ENCODE results near the gene CASP9.

Gene CASP9

GRCh38 chr1:15543589-15544568 is 19.9 kb upstream of the CASP9 start:
- Histone ChIP-seq H3K4me1 (ENCODE audit: insufficient read depth, low read length) (no peaks in the 10 kb centered on the region), H3K4me3 (ENCODE audit: low read depth in 1 of 2, low read length in 2 of 2) (no peak overlapping the region), H3K27ac (ENCODE audit: low read depth, low read length) (no peak overlapping the region), H3K9ac (ENCODE audit: low read length) (no peak overlapping the region), H3K9me3 (ENCODE audit: low read length) (no peaks in the 10 kb centered on the region), H3K27me3 (ENCODE audit: control insufficient read depth in 1 of 2, insufficient read depth in 2 of 2, low read length in 2 of 2) (no peaks in the 10 kb centered on the region), H3K36me3 (ENCODE audit: insufficient read depth, low read length) (peaks cover 60% of the 10 kb centered on the region)

GRCh38 chr1:15543251-15543588 is 19.2 kb upstream of the CASP9 start:
- H3K27ac ChIP-seq (ENCODE audit: low read depth, low read length): no peak overlapping the region
- no peaks in the 10 kb centered on the region for H3K27me3 ChIP-seq (ENCODE audit: control insufficient read depth in 1 of 2, insufficient read depth in 2 of 2, low read length in 2 of 2)
- H3K9ac ChIP-seq (ENCODE audit: low read length): no peak overlapping the region
- peaks cover 64% of the 10 kb centered on the region for H3K36me3 ChIP-seq (ENCODE audit: insufficient read depth, low read length)
- H3K9me3 ChIP-seq (ENCODE audit: low read length): no peaks in the 10 kb centered on the region
- H3K4me1 ChIP-seq (ENCODE audit: insufficient read depth, low read length): no peaks in the 10 kb centered on the region
- H3K4me3 ChIP-seq (ENCODE audit: low read depth in 1 of 2, low read length in 2 of 2): no peak overlapping the region

DNA sequence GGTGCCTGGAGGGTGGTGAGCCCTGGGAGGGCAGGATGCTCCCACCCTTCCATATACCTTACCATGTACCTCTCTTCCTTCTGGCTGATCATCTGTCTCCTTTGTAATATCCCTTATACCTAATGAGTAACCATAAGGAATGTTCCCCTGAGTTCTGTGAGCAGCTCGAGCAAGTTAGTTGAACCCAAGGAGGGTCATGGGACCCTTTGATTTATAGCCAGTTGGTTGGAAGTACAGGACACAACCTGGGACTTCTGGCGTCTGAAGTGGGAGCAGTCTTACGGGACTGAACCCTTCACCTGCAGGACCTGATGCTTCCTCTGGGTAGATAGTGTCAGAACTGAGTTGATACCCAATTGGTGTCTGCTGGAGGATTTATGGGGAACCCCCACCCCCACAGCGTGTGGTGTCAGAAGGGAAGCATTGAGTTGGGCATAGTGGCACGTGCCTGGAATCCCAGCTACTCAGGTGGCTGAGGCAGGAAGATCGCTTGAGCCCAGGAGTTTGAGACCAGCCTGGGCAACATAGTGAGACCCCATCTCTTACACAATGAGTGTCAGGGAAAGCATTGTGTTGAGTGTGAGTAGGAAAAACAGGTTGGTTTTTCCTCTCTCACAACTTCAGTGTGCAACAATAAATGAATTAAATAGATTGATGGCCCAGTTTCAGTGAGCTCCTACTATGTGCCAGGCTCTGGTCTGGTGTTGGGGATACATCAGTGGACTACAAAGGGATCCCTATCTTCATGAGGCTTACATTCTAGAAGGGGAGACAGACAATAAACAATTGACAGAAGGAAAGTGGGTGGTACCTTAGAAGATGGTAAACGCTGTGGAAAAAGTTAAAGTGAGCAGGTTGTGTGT is 18.6 kb upstream of the CASP9 start:
- H3K4me3 ChIP-seq (ENCODE audit: low read depth in 1 of 2, low read length in 2 of 2): no peak overlapping the region
- H3K36me3 ChIP-seq (ENCODE audit: insufficient read depth, low read length): peaks cover 64% of the 10 kb centered on the region
- H3K27me3 ChIP-seq (ENCODE audit: control insufficient read depth in 1 of 2, insufficient read depth in 2 of 2, low read length in 2 of 2): no peaks in the 10 kb centered on the region
- H3K9ac ChIP-seq (ENCODE audit: low read length): no peak overlapping the region
- no peaks in the 10 kb centered on the region for H3K4me1 ChIP-seq (ENCODE audit: insufficient read depth, low read length)
- no peaks in the 10 kb centered on the region for H3K9me3 ChIP-seq (ENCODE audit: low read length)
- no peak overlapping the region for H3K27ac ChIP-seq (ENCODE audit: low read depth, low read length)

GRCh38 chr1:15541231-15541792 is 17.3 kb upstream of the CASP9 start:
- Histone ChIP-seq H3K4me3 (ENCODE audit: low read depth in 1 of 2, low read length in 2 of 2) (no peak overlapping the region), H3K4me1 (ENCODE audit: insufficient read depth, low read length) (no peaks in the 10 kb centered on the region), H3K27ac (ENCODE audit: low read depth, low read length) (no peak overlapping the region), H3K36me3 (ENCODE audit: insufficient read depth, low read length) (peaks cover 71% of the 10 kb centered on the region), H3K9ac (ENCODE audit: low read length) (no peak overlapping the region), H3K9me3 (ENCODE audit: low read length) (no peaks in the 10 kb centered on the region), H3K27me3 (ENCODE audit: control insufficient read depth in 1 of 2, insufficient read depth in 2 of 2, low read length in 2 of 2) (no peaks in the 10 kb centered on the region)

DNA sequence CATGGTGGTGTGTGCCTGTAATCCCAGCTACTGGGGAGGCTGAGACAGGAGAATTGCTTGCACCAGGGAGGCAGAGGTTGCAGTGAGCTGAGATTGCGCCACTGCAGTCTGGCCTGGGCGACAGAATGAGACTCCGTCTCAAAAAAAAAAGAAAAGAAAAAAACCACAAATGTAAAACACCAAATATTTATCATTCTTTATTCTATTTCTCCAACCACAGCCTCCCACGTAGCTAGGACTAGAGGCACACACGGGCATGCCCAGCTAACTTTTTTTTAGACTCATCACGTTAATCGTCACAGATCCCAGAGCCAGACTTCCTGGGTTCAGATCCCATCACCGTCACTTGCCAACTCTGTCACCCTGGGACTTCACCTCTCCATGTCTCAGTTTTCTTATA is 16.2 kb upstream of the CASP9 start:
- Histone ChIP-seq H3K27ac (ENCODE audit: low read depth, low read length) (no peak overlapping the region), H3K36me3 (ENCODE audit: insufficient read depth, low read length) (peaks cover 68% of the 10 kb centered on the region), H3K27me3 (ENCODE audit: control insufficient read depth in 1 of 2, insufficient read depth in 2 of 2, low read length in 2 of 2) (no peaks in the 10 kb centered on the region), H3K9ac (ENCODE audit: low read length) (no peak overlapping the region), H3K4me1 (ENCODE audit: insufficient read depth, low read length) (no peaks in the 10 kb centered on the region), H3K9me3 (ENCODE audit: low read length) (no peaks in the 10 kb centered on the region), H3K4me3 (ENCODE audit: low read depth in 1 of 2, low read length in 2 of 2) (no peak overlapping the region)

DNA sequence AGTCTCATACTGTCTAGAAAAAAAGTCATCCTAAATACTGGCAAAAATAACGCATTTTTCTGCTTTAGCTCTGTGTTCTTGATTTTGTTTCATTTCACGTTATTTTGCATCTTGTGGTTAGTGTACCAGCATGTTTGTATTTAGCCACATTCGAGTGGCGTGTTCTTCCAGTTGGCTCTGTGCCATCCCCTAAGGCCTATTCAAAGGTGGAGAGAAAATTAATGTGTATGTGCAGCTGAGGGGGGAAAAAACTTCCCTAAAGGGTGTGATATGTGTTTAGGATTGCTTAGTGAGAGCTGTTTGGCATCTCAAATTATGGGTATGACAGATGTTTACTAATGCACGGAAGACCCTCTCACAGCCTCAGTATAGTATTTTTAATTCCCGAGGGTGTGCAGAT is 14.8 kb upstream of the CASP9 start:
- no peak overlapping the region for H3K4me3 ChIP-seq (ENCODE audit: low read depth in 1 of 2, low read length in 2 of 2)
- no peak overlapping the region for H3K9ac ChIP-seq (ENCODE audit: low read length)
- H3K9me3 ChIP-seq (ENCODE audit: low read length): no peaks in the 10 kb centered on the region
- H3K27me3 ChIP-seq (ENCODE audit: control insufficient read depth in 1 of 2, insufficient read depth in 2 of 2, low read length in 2 of 2): no peaks in the 10 kb centered on the region
- H3K27ac ChIP-seq (ENCODE audit: low read depth, low read length): no peak overlapping the region
- H3K36me3 ChIP-seq (ENCODE audit: insufficient read depth, low read length): peaks cover 58% of the 10 kb centered on the region
- H3K4me1 ChIP-seq (ENCODE audit: insufficient read depth, low read length): no peaks in the 10 kb centered on the region

- H3K27me3 ChIP-seq (ENCODE audit: control insufficient read depth in 1 of 2, insufficient read depth in 2 of 2, low read length in 2 of 2): no peaks in the 10 kb centered on the region
- H3K9ac ChIP-seq (ENCODE audit: low read length): no peak overlapping the region
- peaks cover 5% of the 10 kb centered on the region for H3K36me3 ChIP-seq (ENCODE audit: insufficient read depth, low read length)
- peaks cover 9% of the 10 kb centered on the region for H3K4me1 ChIP-seq (ENCODE audit: insufficient read depth, low read length)
- no peaks in the 10 kb centered on the region for H3K9me3 ChIP-seq (ENCODE audit: low read length)
- no peak overlapping the region for H3K27ac ChIP-seq (ENCODE audit: low read depth, low read length)
- no peak overlapping the region for H3K4me3 ChIP-seq (ENCODE audit: low read depth in 1 of 2, low read length in 2 of 2)
Measured at GRCh38 chr1:15531682-15532081, 7.7 kb upstream of the CASP9 start.

DNA sequence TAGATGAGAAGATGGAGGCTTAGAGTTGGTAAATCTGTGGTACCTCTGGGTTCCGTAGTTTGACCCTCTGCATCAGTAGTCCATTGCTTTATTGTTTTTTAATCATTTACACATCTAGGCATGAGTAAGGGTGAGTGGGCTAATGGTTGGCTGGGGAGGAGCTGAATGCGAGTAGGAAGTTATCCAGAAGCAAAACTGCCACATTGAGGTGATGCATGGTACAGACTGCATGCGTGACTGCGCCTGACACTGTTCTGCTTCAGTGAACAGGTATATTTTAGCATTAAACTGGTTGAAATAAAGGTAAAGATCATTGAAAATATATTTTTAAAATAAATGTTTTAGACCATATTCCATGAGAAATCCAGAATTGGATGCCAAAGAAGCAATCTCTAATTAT is 7.0 kb upstream of the CASP9 start:
- H3K27ac ChIP-seq (ENCODE audit: low read depth, low read length): no peak overlapping the region

GRCh38 chr1:15526490-15527339 is 2.7 kb upstream of the CASP9 start, which contains the start of gene DNAJC16:
DNAJC16 (plus strand) TSS chr1:15526848; CDS start chr1:15529106, 2,258 bp downstream.
- H3K4me3 ChIP-seq (ENCODE audit: low read depth in 1 of 2, low read length in 2 of 2): peak within 1 kb of the TSS; percentile 78 to 97

More for the DNA sequence above, 7.0 kb upstream of the CASP9 start:
- Histone ChIP-seq H3K4me1 (ENCODE audit: insufficient read depth, low read length) (peaks cover 13% of the 10 kb centered on the region), H3K27me3 (ENCODE audit: control insufficient read depth in 1 of 2, insufficient read depth in 2 of 2, low read length in 2 of 2) (no peaks in the 10 kb centered on the region), H3K9me3 (ENCODE audit: low read length) (no peaks in the 10 kb centered on the region), H3K9ac (ENCODE audit: low read length) (no peak overlapping the region), H3K36me3 (ENCODE audit: insufficient read depth, low read length) (no peaks in the 10 kb centered on the region), H3K4me3 (ENCODE audit: low read depth in 1 of 2, low read length in 2 of 2) (no peak overlapping the region)

GRCh38 chr1:15526021-15526489 is 2.0 kb upstream of the CASP9 start:
- H3K36me3 ChIP-seq (ENCODE audit: insufficient read depth, low read length): no peaks in the 10 kb centered on the region
- peak overlapping the region in 1 of 2 donors; percentile 97 for H3K4me3 ChIP-seq (ENCODE audit: low read depth in 1 of 2, low read length in 2 of 2)
- H3K9me3 ChIP-seq (ENCODE audit: low read length): no peaks in the 10 kb centered on the region
- peak overlapping the region; percentile 91 for H3K27ac ChIP-seq (ENCODE audit: low read depth, low read length)
- H3K4me1 ChIP-seq (ENCODE audit: insufficient read depth, low read length): peaks cover 29% of the 10 kb centered on the region
- no peaks in the 10 kb centered on the region for H3K27me3 ChIP-seq (ENCODE audit: control insufficient read depth in 1 of 2, insufficient read depth in 2 of 2, low read length in 2 of 2)
- H3K9ac ChIP-seq (ENCODE audit: low read length): peak overlapping the region; percentile 47

More at GRCh38 chr1:15526490-15527339, 2.7 kb upstream of the CASP9 start, which contains the start of gene DNAJC16:
- H3K9ac ChIP-seq (ENCODE audit: low read length): peak within 1 kb of the TSS; percentile 95
- no peaks in the 10 kb centered on the region for H3K27me3 ChIP-seq (ENCODE audit: control insufficient read depth in 1 of 2, insufficient read depth in 2 of 2, low read length in 2 of 2)
- H3K4me1 ChIP-seq (ENCODE audit: insufficient read depth, low read length): peaks cover 29% of the 10 kb centered on the region
- no peaks in the 10 kb centered on the region for H3K9me3 ChIP-seq (ENCODE audit: low read length)
- no peaks in the 10 kb centered on the region for H3K36me3 ChIP-seq (ENCODE audit: insufficient read depth, low read length)
- peak within 1 kb of the TSS; percentile 96 for H3K27ac ChIP-seq (ENCODE audit: low read depth, low read length)
